Mucosa of descending colon (tissue), 3 donors: ENCODE results near the gene BAHD1. TPM values are rescaled to one million over a fixed set of nuclear protein-coding genes. Genes with fewer than 3 reads are reported as not detected.

ENCODE experiments used
- ATAC-seq: fragments of 200-7000 bp; cut with Tn5 transposase; one replicate; pipeline ENCODE4 v1.9.1; 2020; ENCODE audit warnings: mild to moderate bottlenecking, moderate library complexity
- DNase-seq, 3 donors: peaks; one replicate each; pipeline ENCODE4 v3.0.0-alpha.2; 2020
- H3K36me3 ChIP-seq: fragments of 200-600 bp; one replicate; pipeline ENCODE4 v1.8.0; 2021; ENCODE audit warnings: low read depth, mild to moderate bottlenecking
- H3K4me1 ChIP-seq: fragments of 200-600 bp; one replicate; pipeline ENCODE4 v1.8.0; 2021; ENCODE audit warnings: low read depth, mild to moderate bottlenecking
- H3K4me3 ChIP-seq: fragments of 200-600 bp; one replicate; pipeline ENCODE4 v1.8.0; 2021; ENCODE audit warnings: mild to moderate bottlenecking
- H3K9me3 ChIP-seq: fragments of 200-600 bp; one replicate; pipeline ENCODE4 v1.8.0; 2021; ENCODE audit warnings: mild to moderate bottlenecking
- CTCF ChIP-seq: fragments of 200-600 bp; IDR thresholded peaks from one replicate; pipeline ENCODE4 v1.8.0; 2022; ENCODE audit warnings: antibody characterized with exemption, mild to moderate bottlenecking
- intact Hi-C, 2 donors: fragments of 100-400 bp; cut with DNase I in 1 of 2; cut with micrococcal nuclease in 1 of 2; formaldehyde crosslinking; loops; one replicate each; pipeline versions ENCODE4 v1.11.0 to v1.11.1; 2022; cut with DNase I, micrococcal nuclease
- long read RNA-seq, 2 donors: library from polyadenylated mRNA; unstranded; transcript quantifications; one replicate each; pipeline ENCODE4 v2.0.0, GENCODE V29; 2019 to 2021
- total RNA-seq, 3 donors: library from RNA; stranded (reverse); fragmentation: NEBNext Ultra II Directional in 2 of 3; extraction: Animal tissue kit (Norgen Biotek cat#: 25700) in 2 of 3; gene quantifications; one replicate each; pipeline versions ENCODE4 v1.2.1 to v1.2.4, GENCODE V29; 2021 to 2023
- donor health status: DM: no; HTN: no; CAD: no; lungs with moderate emphysema.
- donor health status: DM: no; HTN: no; CAD: no.
- donor health status: DM: no; HTN: yes; CAD: no.

Gene BAHD1
- 10 to 100 TPM; 26.9 to 32.2 (median 31.1) TPM for total RNA-seq
- long read RNA-seq, donor 1, full-length matches to known transcripts = 3 of 26 reads
- long read RNA-seq, donor 1, partial matches to known transcripts = 10 of 26 reads
- long read RNA-seq, donor 1, other reads (novel, unspliced or antisense) = 13 of 26 reads
- long read RNA-seq, donor 2, partial matches to known transcripts = 0 of 2 reads
- long read RNA-seq, donor 2, other reads (novel, unspliced or antisense) = 2 of 2 reads

GRCh38 chr15:40440743-40441564, at the start of gene BAHD1:
TSS of gene BAHD1 (plus strand) at chr15:40440953. CDS start at chr15:40458465, 17,512 bp downstream.
- Histone ChIP-seq H3K4me3 (peak within 1 kb of the TSS; percentile 87), H3K9me3 (no peaks in the 10 kb centered on the region), H3K36me3 (no peaks in the 10 kb centered on the region), H3K4me1 (peaks cover 40% of the 10 kb centered on the region)
- intact Hi-C loops = no loop called here
- TF ChIP-seq CTCF = no peak
- DNase-seq (peak; percentile 96 to 99 (median 99)), ATAC-seq (peak; percentile 87)

DNA sequence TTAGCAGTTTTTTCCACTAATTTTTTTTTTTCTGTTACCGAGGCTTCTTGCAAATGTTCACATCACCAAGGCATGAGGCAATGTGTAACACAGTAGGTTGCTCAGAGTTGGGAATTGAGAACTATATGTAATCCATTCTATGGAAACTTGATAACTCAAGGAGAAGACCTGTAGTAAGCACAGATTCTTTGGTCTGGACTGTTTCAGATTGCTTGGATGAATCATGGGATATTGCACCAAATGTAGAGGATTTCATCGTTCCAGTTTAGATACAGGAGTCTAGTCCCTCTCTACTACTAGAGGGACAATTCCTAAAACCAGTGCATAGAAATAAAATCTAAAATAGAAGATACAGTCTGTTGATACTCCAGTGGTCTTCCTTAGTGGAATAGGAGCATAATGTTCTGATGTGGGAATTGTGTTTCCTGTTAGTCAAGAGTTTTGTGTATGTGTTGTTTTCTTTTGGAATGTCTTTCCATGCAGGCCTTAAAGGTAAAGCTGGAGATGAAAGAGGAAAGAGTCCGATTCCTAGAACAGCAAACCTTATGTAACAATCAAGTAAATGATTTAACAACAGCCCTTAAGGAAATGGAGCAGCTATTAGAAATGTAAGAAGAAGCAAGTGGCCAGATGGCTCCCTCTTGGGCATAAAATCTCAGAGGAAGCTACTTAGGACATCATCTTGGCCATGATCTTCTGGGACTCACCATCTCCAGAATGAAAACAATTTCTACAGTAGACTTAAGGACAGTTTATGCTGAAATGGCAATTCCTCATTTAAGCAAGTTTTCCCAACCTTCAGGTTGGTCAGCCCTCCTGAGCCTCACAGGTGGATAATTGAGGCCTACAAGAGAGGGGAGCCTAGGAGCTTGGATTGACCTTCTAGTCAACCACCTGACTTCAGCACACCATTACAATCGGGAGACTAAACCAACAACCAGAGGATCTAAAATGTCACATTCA, 47.5 kb upstream of the BAHD1 start:
- Histone ChIP-seq H3K36me3 (no peaks in the 10 kb centered on the region), H3K4me3 (no peak overlapping the region), H3K9me3 (no peaks in the 10 kb centered on the region), H3K4me1 (no peaks in the 10 kb centered on the region)
- TF ChIP-seq CTCF = no peak
- intact Hi-C loops = no loop called here
- DNase-seq (no peak), ATAC-seq (peak; percentile 56)

DNA sequence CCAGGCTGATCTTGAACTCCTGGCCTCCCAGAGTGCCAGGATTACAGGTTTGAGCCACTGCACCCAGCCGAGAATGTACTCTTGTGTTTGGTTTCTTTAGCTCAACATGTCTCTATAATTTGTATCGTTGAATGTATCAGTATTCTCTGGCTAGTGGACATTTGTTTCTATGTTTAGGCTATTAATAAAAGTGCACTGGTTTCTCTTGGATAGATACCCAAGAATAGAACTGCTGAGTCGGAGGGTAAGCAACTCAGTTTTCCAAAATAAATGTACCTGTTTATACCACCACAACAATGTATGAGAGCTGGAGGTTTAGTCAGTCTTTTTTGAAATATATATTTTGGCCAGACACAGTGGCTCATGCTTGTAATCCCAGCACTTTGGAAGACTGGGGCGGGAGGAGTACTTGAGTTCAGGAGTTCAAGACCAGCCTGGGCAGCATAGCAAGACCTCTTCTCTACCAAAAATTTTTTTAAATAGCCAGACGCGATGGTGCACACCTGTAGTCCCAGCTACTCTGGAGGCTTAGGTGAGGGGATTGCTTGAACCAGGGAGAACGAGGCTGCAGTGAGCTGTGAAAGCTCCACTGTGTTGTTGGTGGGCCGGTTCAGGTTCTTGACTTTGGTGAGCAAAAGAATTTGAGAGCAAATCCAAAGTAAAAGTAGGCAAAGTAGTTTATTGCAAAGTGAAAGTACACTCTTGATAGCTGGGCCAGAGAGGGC, 42.9 kb upstream of the BAHD1 start:
- Histone ChIP-seq H3K9me3 (no peaks in the 10 kb centered on the region), H3K36me3 (no peaks in the 10 kb centered on the region), H3K4me1 (no peaks in the 10 kb centered on the region), H3K4me3 (no peak overlapping the region)
- no peak for ATAC-seq
- no peak for DNase-seq
- intact Hi-C loops = no loop called here
- no peak for TF ChIP-seq CTCF

- peak in 1 of 3 donors; percentile 32 for DNase-seq
- Histone ChIP-seq H3K4me1 (no peaks in the 10 kb centered on the region), H3K4me3 (no peak overlapping the region), H3K36me3 (no peaks in the 10 kb centered on the region), H3K9me3 (no peaks in the 10 kb centered on the region)
- intact Hi-C loops = no loop called here
- peak; percentile 72 for ATAC-seq
- TF ChIP-seq CTCF = no peak
Measured at GRCh38 chr15:40398413-40398873, 42.3 kb upstream of the BAHD1 start.

GRCh38 chr15:40399370-40399769, 41.4 kb upstream of the BAHD1 start:
- Histone ChIP-seq H3K9me3 (no peaks in the 10 kb centered on the region), H3K4me3 (no peak overlapping the region), H3K36me3 (no peaks in the 10 kb centered on the region), H3K4me1 (no peaks in the 10 kb centered on the region)
- no peak for TF ChIP-seq CTCF
- DNase-seq (no peak), ATAC-seq (no peak)
- intact Hi-C loops = no loop called here
